ENCODE measurements around the gene PGBD4. TPM values are rescaled to one million over a fixed set of nuclear protein-coding genes. Genes with fewer than 3 reads are reported as not detected.
A peak's percentile ranks its signal among the peaks of the same experiment; 100 is the strongest.

Gene PGBD4
- total RNA-seq, 3 donors from 2014 or later = 1.4 to 2.0 (median 1.7) TPM

GRCh38 chr15:34147371-34148140, 45.7 kb downstream of the PGBD4 start:
- no peak for ATAC-seq
- intact Hi-C loops (cut with DNase I, micrococcal nuclease) = no loop called here
- H3K36me3 ChIP-seq (ENCODE audit: low read depth) = no peaks in the 10 kb centered on the region

GRCh38 chr15:34154725-34155204, 52.9 kb downstream of the PGBD4 start:
- Histone ChIP-seq H3K9me3 (peaks cover 15% of the 10 kb centered on the region), H3K4me1 (ENCODE audit: low read depth) (no peaks in the 10 kb centered on the region), H3K4me3 (no peak overlapping the region), H3K36me3 (ENCODE audit: low read depth) (no peaks in the 10 kb centered on the region)
- TF ChIP-seq, protein P1, sequence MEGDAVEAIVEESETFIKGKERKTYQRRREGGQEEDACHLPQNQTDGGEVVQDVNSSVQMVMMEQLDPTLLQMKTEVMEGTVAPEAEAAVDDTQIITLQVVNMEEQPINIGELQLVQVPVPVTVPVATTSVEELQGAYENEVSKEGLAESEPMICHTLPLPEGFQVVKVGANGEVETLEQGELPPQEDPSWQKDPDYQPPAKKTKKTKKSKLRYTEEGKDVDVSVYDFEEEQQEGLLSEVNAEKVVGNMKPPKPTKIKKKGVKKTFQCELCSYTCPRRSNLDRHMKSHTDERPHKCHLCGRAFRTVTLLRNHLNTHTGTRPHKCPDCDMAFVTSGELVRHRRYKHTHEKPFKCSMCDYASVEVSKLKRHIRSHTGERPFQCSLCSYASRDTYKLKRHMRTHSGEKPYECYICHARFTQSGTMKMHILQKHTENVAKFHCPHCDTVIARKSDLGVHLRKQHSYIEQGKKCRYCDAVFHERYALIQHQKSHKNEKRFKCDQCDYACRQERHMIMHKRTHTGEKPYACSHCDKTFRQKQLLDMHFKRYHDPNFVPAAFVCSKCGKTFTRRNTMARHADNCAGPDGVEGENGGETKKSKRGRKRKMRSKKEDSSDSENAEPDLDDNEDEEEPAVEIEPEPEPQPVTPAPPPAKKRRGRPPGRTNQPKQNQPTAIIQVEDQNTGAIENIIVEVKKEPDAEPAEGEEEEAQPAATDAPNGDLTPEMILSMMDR (IDR thresholded peaks at IDR 0.05) = no peak
- no peak for DNase-seq
- intact Hi-C loops (cut with DNase I, micrococcal nuclease) = no loop called here
- peak; percentile 48 for ATAC-seq

More at GRCh38 chr15:34147371-34148140, 45.7 kb downstream of the PGBD4 start:
- no peaks in the 10 kb centered on the region for H3K4me1 ChIP-seq (ENCODE audit: low read depth)
- no peak for DNase-seq
- TF ChIP-seq, protein P1 (IDR thresholded peaks at IDR 0.05) = no peak
- no peaks in the 10 kb centered on the region for H3K9me3 ChIP-seq
- no peak overlapping the region for H3K4me3 ChIP-seq

DNA sequence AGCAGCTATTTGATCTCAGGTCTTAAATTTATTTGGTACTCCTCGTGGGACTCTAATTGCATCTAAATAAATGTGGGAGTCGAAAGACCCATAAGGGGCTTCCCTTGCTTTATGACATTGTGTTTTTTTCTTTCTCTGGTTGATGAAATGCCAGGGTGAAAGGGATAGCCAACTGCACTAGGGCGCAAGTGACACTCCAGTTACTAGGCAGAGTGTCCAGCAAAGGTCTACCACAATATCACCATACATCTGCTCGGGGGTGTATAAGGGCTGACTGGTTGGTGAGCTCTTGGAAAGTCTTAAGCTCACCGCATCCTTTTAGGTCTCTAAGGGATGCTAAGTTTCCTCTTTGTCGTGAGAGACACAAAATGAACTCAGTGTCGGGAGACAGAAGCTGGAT, 54.0 kb downstream of the PGBD4 start:
- TF ChIP-seq, protein P1 (IDR thresholded peaks at IDR 0.05) = no peak
- Histone ChIP-seq H3K36me3 (ENCODE audit: low read depth) (no peaks in the 10 kb centered on the region), H3K9me3 (peaks cover 21% of the 10 kb centered on the region), H3K4me1 (ENCODE audit: low read depth) (no peaks in the 10 kb centered on the region), H3K4me3 (no peak overlapping the region)
- DNase-seq = no peak
- intact Hi-C loops (cut with DNase I, micrococcal nuclease) = no loop called here
- no peak for ATAC-seq

Other genes starting within 250 kb of the PGBD4 start
- gene CHRM5, start 133.6 kb upstream of the PGBD4 start, total RNA-seq = not detected
- gene AVEN, start 62.9 kb upstream of the PGBD4 start, total RNA-seq = 10 to 100 TPM in 2 of 3 donors, 1 to 10 TPM in 1; 9.5 to 16.3 (median 11.9) TPM
- gene EMC7, start 221 bp upstream of the PGBD4 start, total RNA-seq = 10 to 100 TPM; 56.2 to 70.2 (median 59.6) TPM
- 10 to 100 TPM; 42.8 to 52.6 (median 46.2) TPM for gene KATNBL1, start 108.0 kb downstream of the PGBD4 start, total RNA-seq
- gene EMC4, start 122.9 kb downstream of the PGBD4 start, total RNA-seq = 10 to 100 TPM; 71.3 to 79.1 (median 78.3) TPM
- gene SLC12A6, start 235.7 kb downstream of the PGBD4 start, total RNA-seq = 10 to 100 TPM; 17.7 to 26.2 (median 23.2) TPM
- 100 to 1,000 TPM in 2 of 3 donors, 10 to 100 TPM in 1; 90.6 to 129 (median 115) TPM for gene NOP10, start 241.1 kb downstream of the PGBD4 start, total RNA-seq
- not detected for gene NUTM1, start 241.2 kb downstream of the PGBD4 start, total RNA-seq

All from mucosa of descending colon (tissue), 3 donors.